ENCODE data around the gene SPOCD1.
A peak's percentile ranks its signal among the peaks of the same experiment; 100 is the strongest.

The SPOCD1 gene

GRCh38 chr1:31787261-31787660, 28.6 kb downstream of the SPOCD1 start:
- peak; percentile 31 for DNase-seq (ENCODE audit: low spot score)

DNA sequence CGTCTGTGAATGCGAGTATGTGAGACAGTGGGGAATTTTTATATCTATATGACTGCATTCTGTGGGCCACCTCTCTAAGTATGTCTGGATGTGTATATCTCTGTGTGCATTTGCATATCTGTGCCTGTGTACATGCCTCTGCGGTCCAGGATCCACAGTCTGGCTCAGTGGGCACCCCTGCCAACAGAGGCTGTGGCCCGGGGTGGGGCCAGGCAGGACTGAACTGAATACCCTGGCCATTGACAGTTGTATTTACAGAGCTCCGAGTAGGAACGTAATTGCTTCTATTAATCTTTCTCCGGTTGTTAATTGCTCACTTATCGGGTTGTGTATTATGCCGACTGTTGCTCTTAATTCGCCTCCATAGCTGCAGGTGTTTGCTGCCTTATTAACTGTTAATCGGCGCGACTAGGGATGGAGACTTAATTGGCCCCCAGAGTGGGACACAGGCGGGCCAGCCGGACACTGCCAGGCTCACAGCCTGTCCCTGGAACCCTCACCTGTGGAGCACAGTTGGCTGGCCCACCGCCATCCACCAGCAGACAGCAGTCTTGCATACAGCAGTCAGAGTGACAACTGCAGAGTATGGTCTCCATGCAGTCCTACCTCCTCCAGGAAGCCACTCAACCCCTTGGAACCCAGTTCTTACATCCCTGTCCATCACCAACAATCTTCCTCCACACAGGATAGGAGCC, 29.3 kb downstream of the SPOCD1 start:
- peak; percentile 53 for DNase-seq (ENCODE audit: low spot score)

DNA sequence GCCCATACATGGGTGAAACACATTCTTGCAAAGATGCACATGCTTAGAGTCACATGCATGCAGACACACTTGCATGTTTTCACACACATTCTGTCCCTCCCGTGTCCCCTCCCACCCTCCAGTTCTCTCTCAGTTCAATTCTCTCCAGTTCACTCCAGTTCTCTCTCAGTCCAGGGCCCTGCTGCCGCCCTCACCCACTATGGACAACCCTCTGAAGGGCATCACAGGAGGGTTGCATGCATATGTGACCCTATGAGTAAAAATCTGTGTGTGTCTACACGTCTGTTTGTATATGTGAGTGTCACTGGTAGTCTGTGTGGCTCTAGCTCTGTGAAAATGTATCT, 29.9 kb downstream of the SPOCD1 start:
- DNase-seq (ENCODE audit: low spot score), result peak; percentile 46

DNA sequence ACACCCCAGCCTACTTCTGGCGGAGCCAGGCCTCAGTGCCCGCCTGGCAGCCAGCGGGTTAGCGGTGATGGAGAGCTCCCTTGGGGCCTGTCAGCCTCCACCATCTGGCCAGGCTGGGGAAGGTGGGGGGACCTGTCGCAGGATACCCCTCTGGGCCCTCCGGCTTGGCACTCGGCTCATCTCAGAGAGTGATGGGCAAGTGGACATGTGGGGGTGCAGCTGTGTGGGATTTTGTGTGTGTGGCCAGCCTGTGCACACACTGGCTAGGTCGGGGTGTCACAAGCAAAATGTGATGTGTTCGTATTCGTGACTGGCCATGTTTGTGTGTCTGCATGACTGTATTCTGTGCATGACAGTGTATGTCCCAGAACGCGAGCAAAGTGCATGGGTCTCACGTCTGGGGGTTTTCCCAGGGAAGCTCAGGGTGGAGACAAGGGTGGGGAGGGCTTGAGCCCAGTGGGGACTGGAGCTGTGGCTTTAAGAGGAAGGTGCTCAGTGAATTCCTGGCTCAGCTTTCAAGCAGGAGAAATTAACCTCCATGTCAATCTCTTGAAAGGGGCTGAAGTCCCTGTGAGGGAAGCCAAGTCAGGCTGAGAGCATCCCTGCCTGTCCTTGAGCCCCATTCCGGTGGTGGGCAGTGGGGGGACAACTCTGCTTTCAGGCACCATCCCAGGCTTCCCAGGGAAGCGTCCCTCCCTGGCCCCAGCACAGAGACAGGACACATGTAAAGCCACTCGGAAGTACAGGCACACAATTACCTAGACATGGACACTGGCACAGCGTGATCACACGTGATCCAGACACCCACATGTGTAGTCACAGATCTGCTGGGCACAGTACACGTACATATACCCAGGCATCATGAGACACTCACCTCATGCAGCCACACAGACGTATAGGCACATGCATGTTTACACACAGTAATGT, 30.5 kb downstream of the SPOCD1 start:
- DNase-seq (ENCODE audit: low spot score), result peak; percentile 57

DNA sequence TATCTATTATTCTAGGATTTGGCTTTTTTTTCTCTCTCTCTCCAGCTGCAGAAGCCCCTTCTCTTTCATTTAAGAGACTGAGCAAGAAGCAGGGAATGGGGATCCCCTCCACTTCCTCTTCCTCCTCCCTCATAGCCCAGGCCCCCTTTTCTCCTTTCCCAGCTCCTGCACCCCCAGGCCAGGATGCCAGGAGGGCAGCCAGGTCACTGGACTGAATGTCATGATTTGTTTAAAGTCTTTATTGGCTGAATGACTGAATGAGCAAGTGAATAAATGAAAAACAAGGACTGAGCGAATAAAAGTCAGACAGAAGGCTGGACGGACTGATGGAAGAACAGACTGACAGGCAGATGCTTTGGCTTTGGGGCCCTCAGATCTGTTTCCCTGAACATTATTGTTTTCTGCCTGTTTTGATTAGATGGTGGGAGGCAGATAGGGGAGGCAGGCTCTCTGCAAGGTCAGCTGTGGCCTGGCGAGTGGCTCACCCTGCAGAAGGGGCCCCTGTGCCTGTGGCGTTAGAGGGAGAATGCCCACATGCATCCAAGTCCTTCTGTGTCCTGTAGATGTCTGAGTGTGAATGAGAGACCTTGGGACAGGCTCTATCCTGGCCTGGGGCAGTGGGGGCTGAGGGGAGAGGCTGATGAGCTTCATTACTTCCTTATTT, 31.3 kb downstream of the SPOCD1 start:
- DNase-seq (ENCODE audit: low spot score), result no peak

GRCh38 chr1:31783846-31784245, 32.0 kb downstream of the SPOCD1 start:
- DNase-seq (ENCODE audit: low spot score), result peak; percentile 44

- no peak for DNase-seq (ENCODE audit: low spot score)
Observed at GRCh38 chr1:31782421-31783410, 33.1 kb downstream of the SPOCD1 start.

GRCh38 chr1:31781756-31782371, 34.0 kb downstream of the SPOCD1 start:
- DNase-seq (ENCODE audit: low spot score), result no peak

DNA sequence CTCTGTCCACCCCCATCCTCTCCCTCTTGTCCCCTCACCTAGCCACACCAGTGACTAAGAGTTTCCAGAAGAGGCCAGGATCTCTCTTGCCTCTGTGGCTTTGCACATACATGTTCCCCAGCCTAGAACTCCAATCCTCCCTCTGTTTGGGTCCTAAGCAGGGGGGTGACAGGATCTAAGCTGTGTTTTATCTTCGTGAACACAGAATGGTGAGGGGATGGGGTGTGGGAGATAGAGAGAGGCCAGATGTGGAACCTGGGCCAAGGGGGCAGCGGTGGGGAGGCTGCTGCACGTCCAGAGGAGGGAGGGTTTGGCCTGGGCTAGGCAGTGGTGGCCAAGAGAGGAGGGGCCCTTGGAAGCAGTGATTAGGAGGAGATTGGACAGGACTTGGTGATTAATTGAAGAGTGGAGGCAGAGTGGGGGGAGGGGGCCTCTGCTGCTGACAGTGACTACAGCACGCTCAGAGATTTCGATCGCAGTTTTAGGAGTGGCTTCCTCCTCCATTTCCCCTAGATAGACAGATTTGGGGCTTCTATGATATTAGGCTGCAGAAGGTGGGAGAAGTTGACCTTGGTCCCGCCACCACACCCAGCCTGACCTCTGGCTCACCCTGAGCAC, 34.6 kb downstream of the SPOCD1 start:
- DNase-seq (ENCODE audit: low spot score), result no peak

GRCh38 chr1:31780632-31781031, 35.2 kb downstream of the SPOCD1 start:
- no peak for DNase-seq (ENCODE audit: low spot score)

- no peak for DNase-seq (ENCODE audit: low spot score)
Observed at GRCh38 chr1:31779687-31780086, 36.1 kb downstream of the SPOCD1 start.

DNA sequence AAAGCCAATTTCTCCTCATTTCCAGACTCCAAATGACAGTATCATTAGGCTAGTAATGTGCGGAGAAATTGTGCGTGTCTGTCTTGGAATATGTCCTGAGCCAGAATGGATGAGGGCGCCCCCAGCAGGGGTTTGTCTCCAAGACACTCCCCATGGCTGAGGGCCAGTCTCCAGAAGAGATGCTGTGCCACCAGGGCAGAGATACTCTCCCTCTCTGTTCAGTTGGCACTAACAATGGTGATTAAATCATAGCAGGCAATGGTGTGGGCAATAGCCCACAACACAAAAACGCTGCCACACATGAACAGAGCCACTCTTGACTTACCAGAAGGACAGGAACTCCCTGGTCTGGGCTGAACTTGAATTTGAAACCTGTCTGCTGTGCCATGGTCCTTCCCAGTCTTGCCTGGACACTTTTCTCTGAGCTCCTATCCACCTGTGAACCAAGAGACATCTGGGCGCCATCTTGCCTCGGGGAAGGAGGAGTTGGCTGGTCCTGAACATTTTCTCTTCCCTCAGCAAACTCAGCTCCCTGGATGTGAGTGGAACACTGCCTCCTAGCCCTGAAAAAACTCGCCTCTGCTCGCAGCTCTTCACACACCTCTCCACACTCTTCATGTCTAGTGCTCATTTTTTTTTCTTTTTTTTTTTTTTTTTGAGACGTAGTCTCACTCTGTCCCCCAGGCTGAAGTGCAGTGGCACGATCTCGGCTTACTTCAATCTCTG, 36.9 kb downstream of the SPOCD1 start:
- DNase-seq (ENCODE audit: low spot score), result no peak

DNA sequence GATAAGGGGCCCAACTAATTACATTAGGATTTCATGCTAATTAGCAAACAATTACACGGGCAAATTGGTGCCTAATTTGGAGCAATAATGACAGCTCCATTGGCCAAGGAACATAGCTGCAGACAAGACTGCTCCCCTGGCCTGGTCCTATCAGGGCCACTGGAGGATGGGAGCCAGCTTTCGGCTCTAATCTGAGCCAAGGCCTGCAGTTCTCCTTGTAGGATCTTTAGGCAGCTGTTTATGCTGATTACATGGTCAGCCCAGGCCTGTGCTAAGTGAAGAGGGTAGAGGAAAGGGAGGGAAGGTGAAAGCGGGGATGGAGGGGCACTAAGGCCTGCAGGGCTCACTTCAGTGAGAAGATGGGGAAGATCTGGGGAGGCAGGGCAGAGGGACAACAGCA, 39.3 kb downstream of the SPOCD1 start:
- DNase-seq (ENCODE audit: low spot score), result no peak

- no peak for DNase-seq (ENCODE audit: low spot score)
Observed at GRCh38 chr1:31776032-31776431, 39.8 kb downstream of the SPOCD1 start.

DNA sequence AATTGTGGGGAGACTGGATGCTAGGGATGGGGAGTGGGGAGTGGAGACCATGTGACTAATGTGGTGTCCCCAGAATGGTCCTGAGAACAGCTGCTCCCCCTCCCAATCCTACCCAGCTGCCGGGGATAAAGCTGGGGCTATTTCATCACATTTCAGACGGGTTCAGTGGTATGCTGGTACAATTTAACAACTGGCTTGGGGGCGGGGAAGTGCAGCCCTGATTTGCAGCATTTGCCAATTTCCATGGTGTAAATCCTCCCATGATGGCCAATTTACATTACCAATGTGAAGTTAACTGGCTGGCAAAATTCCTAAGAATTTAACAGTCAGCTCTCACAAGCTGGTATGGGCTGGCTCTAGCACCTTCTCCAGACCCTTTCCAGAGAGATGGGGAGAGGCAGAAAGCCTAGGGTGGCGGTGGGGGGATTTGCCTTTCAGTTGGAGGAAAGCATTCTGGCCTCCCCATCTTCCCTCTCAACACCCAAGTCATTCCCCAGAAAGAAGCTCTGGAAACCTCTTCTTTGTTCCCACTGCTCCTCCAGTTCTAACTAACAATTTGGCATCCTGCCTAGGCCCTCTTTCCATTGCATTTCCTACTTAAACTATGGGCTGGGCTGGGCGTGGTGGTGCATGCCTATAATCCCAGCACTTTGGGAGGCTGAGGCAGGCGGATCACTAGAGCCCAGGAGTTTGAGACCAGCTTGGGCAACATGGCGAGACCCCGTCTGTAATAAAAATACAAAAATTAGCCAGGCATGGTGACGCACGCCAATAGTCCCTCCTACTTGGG, 40.4 kb downstream of the SPOCD1 start:
- DNase-seq (ENCODE audit: low spot score), result no peak

- no peak for DNase-seq (ENCODE audit: low spot score)
Observed at GRCh38 chr1:31774495-31774894, 41.3 kb downstream of the SPOCD1 start.

DNA sequence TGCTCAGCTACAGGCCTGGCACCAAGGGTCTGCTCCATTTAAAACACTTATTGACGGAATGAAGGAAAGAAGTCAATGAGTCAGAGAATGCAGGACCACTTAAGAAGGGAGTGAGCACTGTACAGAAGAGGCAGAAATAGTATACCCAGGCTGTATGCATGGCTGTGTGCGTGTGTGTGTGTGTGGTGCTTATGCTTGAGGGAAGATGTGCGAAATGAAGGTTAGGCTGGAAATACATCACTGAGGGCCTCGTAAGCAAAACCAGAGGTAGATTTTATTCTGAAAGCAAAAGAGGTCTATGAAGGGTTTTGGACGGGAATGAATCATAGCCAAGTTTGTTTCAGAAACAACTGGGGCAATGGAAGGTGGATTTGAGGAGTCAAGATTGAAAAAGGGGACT, 42.0 kb downstream of the SPOCD1 start:
- DNase-seq (ENCODE audit: low spot score), result no peak

GRCh38 chr1:31772669-31773248, 43.1 kb downstream of the SPOCD1 start:
- no peak for DNase-seq (ENCODE audit: low spot score)

Measured in left forelimb (tissue), 1 donor.